22Rv1 (cell line): ENCODE results near the gene CELF4.
A peak's percentile ranks its signal among the peaks of the same experiment; 100 is the strongest.

ENCODE experiments used
- H3K27ac ChIP-seq: fragments of 450-650 bp; 2 replicates; pipeline ENCODE4 v1.5.1; 2017
- CTCF ChIP-seq: fragments of 450-650 bp; IDR thresholded peaks from 2 replicates; pipeline ENCODE4 v1.5.1; 2017; ENCODE audit warnings: mild to moderate bottlenecking
- ZFX ChIP-seq: fragments of 450-650 bp; IDR thresholded peaks from 2 replicates; pipeline ENCODE4 v1.6.1; 2017; ENCODE audit warnings: antibody characterized with exemption, borderline replicate concordance

Gene CELF4

DNA sequence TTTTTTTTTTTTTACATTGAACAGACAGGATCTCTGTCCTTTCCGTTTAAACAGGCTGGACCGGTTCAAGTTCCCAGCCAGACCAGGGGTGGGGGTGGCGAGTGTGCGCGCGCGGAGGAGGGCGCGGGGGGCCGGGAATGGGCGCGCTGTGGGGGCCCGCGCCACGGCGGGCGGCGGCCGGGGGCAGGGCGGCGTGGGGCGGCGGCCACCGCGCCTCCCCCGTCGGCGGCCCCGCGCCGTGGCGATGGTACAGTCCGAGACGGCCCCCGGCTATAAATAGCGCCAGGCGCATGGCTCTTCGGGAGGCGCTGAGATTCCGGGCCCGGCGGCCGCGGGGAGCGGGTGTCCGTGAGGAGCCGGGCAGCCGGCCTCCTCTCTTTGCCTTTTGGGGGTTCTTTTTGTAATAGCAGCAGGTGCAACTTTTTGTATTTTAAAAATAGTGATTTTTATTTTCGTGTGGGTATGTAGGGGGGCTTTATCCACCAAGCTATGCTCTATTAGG lies 430 bp upstream of the CELF4 start:
- TF ChIP-seq ZFX: no peak
- TF ChIP-seq CTCF: no peak
- H3K27ac ChIP-seq: peak overlapping the region; percentile 73

- TF ChIP-seq CTCF (no peak), ZFX (no peak)
- no peak overlapping the region for H3K27ac ChIP-seq
Observed at GRCh38 chr18:37564711-37565100, 892 bp downstream of the CELF4 start.

DNA sequence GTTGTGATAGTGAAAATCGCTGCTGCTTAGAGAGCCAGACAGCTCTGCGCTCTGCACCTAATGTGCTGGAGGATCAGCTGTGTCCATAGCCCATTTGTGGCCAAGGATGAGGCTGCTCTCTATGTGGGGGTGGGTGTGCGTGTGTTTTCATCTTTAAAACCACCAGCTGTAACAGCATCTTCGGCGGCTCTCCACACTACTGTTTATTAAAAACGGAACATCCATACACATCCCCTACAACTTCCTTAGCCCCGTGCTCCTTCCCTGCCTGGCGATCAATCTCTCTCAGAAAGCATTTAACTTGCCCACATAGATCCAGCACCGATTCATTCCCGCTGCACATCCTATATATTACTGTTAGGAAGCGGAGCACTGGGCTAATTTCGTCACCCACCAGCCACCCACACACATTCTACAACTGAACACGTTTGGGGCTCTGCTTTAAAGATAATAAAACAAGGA lies 1.6 kb downstream of the CELF4 start:
- TF ChIP-seq CTCF (no peak), ZFX (no peak)
- no peak overlapping the region for H3K27ac ChIP-seq

DNA sequence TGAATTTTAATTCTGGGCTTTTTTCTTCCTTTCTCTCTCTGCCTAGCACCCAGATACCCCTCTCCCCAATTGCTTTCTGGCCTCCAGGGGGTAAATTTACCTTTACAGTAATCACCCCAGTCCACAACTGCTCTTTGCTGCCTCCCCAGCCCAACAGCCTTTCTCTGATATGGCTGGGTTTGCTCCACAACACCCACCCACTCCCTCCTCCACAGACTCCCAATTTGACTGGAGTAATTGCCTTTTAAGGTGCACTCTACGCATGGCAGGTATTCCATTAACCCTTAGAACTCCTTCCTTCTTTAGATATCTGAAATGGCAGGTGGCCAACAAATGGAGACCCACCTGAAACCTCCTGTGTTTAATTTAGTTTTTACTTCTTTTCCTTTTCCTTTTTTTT lies 3.6 kb downstream of the CELF4 start:
- no peak for TF ChIP-seq ZFX
- TF ChIP-seq CTCF: no peak
- H3K27ac ChIP-seq: no peak overlapping the region

DNA sequence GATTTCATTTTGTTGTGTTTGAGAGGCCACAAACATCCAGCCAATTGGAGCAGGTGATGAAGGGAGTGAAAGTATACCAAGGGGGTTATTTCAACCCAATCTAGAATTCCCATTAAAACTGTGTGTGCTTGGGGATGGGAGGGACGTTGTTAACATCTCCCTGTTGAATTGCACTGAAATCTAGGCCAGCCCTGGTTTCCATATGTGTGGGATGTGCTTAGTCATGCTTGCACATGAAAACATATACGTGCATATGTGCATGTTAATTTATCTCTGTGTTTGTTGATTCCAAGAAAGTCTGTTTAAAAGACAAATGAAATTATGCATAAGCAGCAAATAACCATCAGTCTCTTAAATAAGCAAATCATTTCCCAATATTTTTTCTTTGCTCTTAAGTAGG lies 5.6 kb downstream of the CELF4 start:
- TF ChIP-seq CTCF: no peak
- H3K27ac ChIP-seq: no peak overlapping the region

- TF ChIP-seq ZFX: no peak
- no peak for TF ChIP-seq CTCF
- H3K27ac ChIP-seq: no peak overlapping the region
Observed at GRCh38 chr18:37559194-37559593, 6.4 kb downstream of the CELF4 start.

GRCh38 chr18:37554399-37554787 lies 11.2 kb downstream of the CELF4 start:
- no peak overlapping the region for H3K27ac ChIP-seq
- TF ChIP-seq CTCF (no peak), ZFX (no peak)
